Neural progenitor cell (in vitro differentiated cells): ENCODE data around the gene CERK.

Experiments
- EZH2phosphoT487 ChIP-seq: fragments of 200-600 bp; sonication (generic); IDR thresholded peaks from 2 replicates; pipeline ENCODE4 v1.6.1; 2017; ENCODE audit warnings: antibody characterized with exemption
- TF ChIP-seq, protein P1 (sequence below): fragments of 200-600 bp; sonication (generic); IDR thresholded peaks from 2 replicates; pipeline ENCODE4 v1.5.1; 2017; ENCODE audit warnings: antibody characterized with exemption, mild to moderate bottlenecking

DNA sequence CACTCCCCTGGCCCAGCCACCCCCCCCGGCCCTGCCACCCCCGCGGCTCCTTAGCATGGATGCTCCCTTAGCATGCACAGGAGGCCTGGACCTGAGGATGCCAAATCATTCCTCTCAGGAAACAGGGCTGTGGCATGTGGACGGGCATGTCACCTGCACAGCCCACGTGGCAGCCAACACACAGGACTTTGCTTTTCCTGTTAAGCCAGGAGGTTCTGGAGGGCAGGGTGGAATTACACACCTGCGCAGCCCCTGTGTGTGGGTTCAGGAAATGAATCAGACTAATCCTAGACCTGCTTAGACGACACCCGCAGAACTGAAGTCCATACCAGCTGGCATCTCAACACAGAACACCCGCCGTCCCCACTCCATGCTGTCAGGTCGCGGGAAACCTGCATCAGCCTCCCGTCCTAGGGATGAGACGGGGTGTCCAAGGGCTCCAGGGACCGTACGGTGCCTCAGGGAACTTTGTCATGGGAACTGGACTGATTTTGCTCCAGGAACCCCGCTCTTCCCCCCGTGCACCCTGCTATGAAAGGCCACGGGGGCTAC is 10.2 kb downstream of the CERK start:
- TF ChIP-seq, protein P1, sequence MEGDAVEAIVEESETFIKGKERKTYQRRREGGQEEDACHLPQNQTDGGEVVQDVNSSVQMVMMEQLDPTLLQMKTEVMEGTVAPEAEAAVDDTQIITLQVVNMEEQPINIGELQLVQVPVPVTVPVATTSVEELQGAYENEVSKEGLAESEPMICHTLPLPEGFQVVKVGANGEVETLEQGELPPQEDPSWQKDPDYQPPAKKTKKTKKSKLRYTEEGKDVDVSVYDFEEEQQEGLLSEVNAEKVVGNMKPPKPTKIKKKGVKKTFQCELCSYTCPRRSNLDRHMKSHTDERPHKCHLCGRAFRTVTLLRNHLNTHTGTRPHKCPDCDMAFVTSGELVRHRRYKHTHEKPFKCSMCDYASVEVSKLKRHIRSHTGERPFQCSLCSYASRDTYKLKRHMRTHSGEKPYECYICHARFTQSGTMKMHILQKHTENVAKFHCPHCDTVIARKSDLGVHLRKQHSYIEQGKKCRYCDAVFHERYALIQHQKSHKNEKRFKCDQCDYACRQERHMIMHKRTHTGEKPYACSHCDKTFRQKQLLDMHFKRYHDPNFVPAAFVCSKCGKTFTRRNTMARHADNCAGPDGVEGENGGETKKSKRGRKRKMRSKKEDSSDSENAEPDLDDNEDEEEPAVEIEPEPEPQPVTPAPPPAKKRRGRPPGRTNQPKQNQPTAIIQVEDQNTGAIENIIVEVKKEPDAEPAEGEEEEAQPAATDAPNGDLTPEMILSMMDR = no peak
- TF ChIP-seq EZH2phosphoT487 = no peak
